ENCODE data around the gene PARD6G. TPM values are rescaled to one million over a fixed set of nuclear protein-coding genes. Genes with fewer than 3 reads are reported as not detected.

Gene PARD6G
- total and polyA plus RNA-seq, 2 experiments from 2014 or later, result 6.9 to 18.5 TPM

DNA sequence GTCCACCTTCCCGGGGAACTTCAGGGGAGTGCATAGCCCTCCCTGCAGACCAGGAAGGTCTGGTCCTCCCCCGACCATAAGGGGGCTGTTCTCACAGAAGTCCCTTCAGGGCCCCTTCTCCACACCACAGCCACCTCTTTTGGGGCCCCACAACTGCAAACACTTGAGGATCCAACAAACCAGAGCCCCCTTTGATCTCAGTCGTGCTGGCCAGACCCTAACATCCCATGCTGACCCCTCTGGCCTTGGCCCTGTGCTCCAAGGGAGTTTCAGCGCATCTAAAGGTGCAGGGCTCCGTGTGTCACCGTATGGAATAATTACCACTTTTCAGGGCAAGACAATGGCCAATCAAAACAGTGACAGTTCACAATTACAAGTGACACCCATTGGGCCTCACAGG is 80.6 kb downstream of the PARD6G start:
- Mint-ChIP-seq H3K27me3 (ENCODE audit: insufficient read depth, low read depth, poor library complexity) (peaks cover 11% of the 10 kb centered on the region), H3K4me3 (no peak overlapping the region), H3K27ac (no peak overlapping the region), H3K9me3 (peaks cover 21% of the 10 kb centered on the region), H3K36me3 (ENCODE audit: low read depth) (peaks cover 29% of the 10 kb centered on the region), H3K4me1 (peaks cover 3% of the 10 kb centered on the region; the same call in 1 of the 3 replicates)
- Histone ChIP-seq H3K4me3 (no peak overlapping the region), H3K79me2 (replicated peaks; ENCODE audit: insufficient read depth) (no peaks in the 10 kb centered on the region), H2AFZ (no peak overlapping the region), H4K20me1 (replicated peaks; ENCODE audit: insufficient read depth) (no peaks in the 10 kb centered on the region), H3K27ac (ENCODE audit: low read depth) (no peak overlapping the region), H3K9me2 (ENCODE audit: insufficient read depth) (no peaks in the 10 kb centered on the region), H3K4me2 (no peak overlapping the region), H3K4me1 (ENCODE audit: insufficient read depth) (no peaks in the 10 kb centered on the region), H3K27me3 (ENCODE audit: insufficient read depth) (no peaks in the 10 kb centered on the region), H3K36me3 (ENCODE audit: insufficient read depth) (no peaks in the 10 kb centered on the region), H3F3A (replicated peaks; ENCODE audit: low read depth) (no peaks in the 10 kb centered on the region)
- ATAC-seq (no peak), DNase-seq (ENCODE audit: low spot score) (no peak)
- TF ChIP-seq POLR2AphosphoS5 (IDR thresholded peaks at IDR 0.05; ENCODE audit: low read depth) (no peak), STAT1 (IDR thresholded peaks at IDR 0.05; ENCODE audit: unreplicated experiment) (no peak), ZNF114 (CRISPR knock-in tag; IDR thresholded peaks at IDR 0.05) (no peak), NANOG (IDR thresholded peaks at IDR 0.05; ENCODE audit: borderline replicate concordance) (no peak), EZH2phosphoT487 (IDR thresholded peaks at IDR 0.05; ENCODE audit: unreplicated experiment) (no peak), JUNB (IDR thresholded peaks at IDR 0.05; ENCODE audit: unreplicated experiment) (no peak), ZNF331 (CRISPR knock-in tag; IDR thresholded peaks at IDR 0.05; ENCODE audit: low read depth) (no peak), CREB1 (CRISPR knock-in tag; IDR thresholded peaks at IDR 0.05; ENCODE audit: low read depth) (no peak), EZH2 (IDR thresholded peaks at IDR 0.05; ENCODE audit: low read depth, unreplicated experiment) (no peak)
- TF ChIP-seq, protein P1, sequence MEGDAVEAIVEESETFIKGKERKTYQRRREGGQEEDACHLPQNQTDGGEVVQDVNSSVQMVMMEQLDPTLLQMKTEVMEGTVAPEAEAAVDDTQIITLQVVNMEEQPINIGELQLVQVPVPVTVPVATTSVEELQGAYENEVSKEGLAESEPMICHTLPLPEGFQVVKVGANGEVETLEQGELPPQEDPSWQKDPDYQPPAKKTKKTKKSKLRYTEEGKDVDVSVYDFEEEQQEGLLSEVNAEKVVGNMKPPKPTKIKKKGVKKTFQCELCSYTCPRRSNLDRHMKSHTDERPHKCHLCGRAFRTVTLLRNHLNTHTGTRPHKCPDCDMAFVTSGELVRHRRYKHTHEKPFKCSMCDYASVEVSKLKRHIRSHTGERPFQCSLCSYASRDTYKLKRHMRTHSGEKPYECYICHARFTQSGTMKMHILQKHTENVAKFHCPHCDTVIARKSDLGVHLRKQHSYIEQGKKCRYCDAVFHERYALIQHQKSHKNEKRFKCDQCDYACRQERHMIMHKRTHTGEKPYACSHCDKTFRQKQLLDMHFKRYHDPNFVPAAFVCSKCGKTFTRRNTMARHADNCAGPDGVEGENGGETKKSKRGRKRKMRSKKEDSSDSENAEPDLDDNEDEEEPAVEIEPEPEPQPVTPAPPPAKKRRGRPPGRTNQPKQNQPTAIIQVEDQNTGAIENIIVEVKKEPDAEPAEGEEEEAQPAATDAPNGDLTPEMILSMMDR (conservative IDR thresholded peaks at IDR 0.05; ENCODE audit: low read depth in 2 of 2), result no peak
- TF ChIP-seq, protein P2, sequence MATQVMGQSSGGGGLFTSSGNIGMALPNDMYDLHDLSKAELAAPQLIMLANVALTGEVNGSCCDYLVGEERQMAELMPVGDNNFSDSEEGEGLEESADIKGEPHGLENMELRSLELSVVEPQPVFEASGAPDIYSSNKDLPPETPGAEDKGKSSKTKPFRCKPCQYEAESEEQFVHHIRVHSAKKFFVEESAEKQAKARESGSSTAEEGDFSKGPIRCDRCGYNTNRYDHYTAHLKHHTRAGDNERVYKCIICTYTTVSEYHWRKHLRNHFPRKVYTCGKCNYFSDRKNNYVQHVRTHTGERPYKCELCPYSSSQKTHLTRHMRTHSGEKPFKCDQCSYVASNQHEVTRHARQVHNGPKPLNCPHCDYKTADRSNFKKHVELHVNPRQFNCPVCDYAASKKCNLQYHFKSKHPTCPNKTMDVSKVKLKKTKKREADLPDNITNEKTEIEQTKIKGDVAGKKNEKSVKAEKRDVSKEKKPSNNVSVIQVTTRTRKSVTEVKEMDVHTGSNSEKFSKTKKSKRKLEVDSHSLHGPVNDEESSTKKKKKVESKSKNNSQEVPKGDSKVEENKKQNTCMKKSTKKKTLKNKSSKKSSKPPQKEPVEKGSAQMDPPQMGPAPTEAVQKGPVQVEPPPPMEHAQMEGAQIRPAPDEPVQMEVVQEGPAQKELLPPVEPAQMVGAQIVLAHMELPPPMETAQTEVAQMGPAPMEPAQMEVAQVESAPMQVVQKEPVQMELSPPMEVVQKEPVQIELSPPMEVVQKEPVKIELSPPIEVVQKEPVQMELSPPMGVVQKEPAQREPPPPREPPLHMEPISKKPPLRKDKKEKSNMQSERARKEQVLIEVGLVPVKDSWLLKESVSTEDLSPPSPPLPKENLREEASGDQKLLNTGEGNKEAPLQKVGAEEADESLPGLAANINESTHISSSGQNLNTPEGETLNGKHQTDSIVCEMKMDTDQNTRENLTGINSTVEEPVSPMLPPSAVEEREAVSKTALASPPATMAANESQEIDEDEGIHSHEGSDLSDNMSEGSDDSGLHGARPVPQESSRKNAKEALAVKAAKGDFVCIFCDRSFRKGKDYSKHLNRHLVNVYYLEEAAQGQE (IDR thresholded peaks at IDR 0.05; ENCODE audit: unreplicated experiment), result no peak
- TF ChIP-seq, protein P3, sequence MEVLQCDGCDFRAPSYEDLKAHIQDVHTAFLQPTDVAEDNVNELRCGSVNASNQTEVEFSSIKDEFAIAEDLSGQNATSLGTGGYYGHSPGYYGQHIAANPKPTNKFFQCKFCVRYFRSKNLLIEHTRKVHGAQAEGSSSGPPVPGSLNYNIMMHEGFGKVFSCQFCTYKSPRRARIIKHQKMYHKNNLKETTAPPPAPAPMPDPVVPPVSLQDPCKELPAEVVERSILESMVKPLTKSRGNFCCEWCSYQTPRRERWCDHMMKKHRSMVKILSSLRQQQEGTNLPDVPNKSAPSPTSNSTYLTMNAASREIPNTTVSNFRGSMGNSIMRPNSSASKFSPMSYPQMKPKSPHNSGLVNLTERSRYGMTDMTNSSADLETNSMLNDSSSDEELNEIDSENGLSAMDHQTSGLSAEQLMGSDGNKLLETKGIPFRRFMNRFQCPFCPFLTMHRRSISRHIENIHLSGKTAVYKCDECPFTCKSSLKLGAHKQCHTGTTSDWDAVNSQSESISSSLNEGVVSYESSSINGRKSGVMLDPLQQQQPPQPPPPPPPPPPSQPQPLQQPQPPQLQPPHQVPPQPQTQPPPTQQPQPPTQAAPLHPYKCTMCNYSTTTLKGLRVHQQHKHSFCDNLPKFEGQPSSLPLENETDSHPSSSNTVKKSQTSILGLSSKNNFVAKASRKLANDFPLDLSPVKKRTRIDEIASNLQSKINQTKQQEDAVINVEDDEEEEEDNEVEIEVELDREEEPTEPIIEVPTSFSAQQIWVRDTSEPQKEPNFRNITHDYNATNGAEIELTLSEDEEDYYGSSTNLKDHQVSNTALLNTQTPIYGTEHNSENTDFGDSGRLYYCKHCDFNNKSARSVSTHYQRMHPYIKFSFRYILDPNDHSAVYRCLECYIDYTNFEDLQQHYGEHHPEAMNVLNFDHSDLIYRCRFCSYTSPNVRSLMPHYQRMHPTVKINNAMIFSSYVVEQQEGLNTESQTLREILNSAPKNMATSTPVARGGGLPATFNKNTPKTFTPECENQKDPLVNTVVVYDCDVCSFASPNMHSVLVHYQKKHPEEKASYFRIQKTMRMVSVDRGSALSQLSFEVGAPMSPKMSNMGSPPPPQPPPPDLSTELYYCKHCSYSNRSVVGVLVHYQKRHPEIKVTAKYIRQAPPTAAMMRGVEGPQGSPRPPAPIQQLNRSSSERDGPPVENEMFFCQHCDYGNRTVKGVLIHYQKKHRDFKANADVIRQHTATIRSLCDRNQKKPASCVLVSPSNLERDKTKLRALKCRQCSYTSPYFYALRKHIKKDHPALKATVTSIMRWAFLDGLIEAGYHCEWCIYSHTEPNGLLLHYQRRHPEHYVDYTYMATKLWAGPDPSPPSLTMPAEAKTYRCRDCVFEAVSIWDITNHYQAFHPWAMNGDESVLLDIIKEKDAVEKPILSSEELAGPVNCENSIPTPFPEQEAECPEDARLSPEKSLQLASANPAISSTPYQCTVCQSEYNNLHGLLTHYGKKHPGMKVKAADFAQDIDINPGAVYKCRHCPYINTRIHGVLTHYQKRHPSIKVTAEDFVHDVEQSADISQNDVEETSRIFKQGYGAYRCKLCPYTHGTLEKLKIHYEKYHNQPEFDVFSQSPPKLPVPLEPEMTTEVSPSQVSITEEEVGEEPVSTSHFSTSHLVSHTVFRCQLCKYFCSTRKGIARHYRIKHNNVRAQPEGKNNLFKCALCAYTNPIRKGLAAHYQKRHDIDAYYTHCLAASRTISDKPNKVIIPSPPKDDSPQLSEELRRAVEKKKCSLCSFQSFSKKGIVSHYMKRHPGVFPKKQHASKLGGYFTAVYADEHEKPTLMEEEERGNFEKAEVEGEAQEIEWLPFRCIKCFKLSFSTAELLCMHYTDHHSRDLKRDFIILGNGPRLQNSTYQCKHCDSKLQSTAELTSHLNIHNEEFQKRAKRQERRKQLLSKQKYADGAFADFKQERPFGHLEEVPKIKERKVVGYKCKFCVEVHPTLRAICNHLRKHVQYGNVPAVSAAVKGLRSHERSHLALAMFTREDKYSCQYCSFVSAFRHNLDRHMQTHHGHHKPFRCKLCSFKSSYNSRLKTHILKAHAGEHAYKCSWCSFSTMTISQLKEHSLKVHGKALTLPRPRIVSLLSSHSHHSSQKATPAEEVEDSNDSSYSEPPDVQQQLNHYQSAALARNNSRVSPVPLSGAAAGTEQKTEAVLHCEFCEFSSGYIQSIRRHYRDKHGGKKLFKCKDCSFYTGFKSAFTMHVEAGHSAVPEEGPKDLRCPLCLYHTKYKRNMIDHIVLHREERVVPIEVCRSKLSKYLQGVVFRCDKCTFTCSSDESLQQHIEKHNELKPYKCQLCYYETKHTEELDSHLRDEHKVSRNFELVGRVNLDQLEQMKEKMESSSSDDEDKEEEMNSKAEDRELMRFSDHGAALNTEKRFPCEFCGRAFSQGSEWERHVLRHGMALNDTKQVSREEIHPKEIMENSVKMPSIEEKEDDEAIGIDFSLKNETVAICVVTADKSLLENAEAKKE (CRISPR knock-in tag; IDR thresholded peaks at IDR 0.05), result no peak
- TF ChIP-seq, protein P4, sequence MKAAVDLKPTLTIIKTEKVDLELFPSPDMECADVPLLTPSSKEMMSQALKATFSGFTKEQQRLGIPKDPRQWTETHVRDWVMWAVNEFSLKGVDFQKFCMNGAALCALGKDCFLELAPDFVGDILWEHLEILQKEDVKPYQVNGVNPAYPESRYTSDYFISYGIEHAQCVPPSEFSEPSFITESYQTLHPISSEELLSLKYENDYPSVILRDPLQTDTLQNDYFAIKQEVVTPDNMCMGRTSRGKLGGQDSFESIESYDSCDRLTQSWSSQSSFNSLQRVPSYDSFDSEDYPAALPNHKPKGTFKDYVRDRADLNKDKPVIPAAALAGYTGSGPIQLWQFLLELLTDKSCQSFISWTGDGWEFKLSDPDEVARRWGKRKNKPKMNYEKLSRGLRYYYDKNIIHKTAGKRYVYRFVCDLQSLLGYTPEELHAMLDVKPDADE (IDR thresholded peaks at IDR 0.05), result no peak
